ENCODE results near the gene KMT2E.

KMT2E gene

DNA sequence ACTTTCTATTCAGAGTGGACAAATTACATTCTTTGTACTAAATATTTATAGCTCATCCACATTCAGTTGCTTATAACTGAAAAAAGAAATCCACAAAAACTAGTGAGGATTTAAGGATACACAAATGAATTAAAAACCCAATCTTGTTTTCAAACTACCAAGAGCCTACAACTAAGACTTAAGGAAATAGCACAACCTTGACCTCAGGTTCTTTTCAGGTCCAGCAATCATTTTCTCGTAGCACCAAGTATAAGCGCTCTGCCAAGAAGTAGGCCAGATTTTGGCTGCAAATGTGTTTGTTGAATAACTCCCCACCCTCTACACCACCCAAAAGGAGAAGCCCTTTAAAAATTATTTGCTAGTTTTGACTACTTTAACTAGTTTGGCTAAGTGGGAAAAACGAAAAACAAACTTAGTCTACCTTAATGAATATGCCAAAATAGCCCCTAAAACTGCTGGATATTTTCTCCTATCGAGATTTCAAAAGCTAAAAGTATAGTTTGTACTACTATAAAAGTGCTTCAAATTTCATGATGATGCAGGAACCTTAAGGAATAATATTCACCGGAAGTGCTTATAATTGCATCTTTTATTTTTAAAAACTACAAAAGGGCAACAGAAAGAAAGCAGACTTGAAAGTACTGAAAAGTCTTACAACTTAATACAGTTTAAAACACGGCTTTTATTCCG, 2.7 kb upstream of the KMT2E start:
- no peaks in the 10 kb centered on the region for H3K9me3 ChIP-seq (ENCODE audit: control insufficient read depth, low read length)
- peak overlapping the region; percentile 97 for H3K4me2 ChIP-seq (ENCODE audit: low read length)
- H3K4me3 ChIP-seq (ENCODE audit: low read depth, low read length): peak overlapping the region; percentile 99
- H3K36me3 ChIP-seq (ENCODE audit: control insufficient read depth, insufficient read depth, low read length): no peaks in the 10 kb centered on the region
- H3K27me3 ChIP-seq (ENCODE audit: control insufficient read depth, insufficient read depth, low read length): no peaks in the 10 kb centered on the region
- H3K4me1 ChIP-seq: peaks cover 4% of the 10 kb centered on the region
- H3K79me2 ChIP-seq: peaks cover 64% of the 10 kb centered on the region
- H3K9ac ChIP-seq: peak overlapping the region; percentile 32
- peak overlapping the region; percentile 100 for H3K27ac ChIP-seq
- H2AFZ ChIP-seq: no peak overlapping the region
- TF ChIP-seq, protein P1, sequence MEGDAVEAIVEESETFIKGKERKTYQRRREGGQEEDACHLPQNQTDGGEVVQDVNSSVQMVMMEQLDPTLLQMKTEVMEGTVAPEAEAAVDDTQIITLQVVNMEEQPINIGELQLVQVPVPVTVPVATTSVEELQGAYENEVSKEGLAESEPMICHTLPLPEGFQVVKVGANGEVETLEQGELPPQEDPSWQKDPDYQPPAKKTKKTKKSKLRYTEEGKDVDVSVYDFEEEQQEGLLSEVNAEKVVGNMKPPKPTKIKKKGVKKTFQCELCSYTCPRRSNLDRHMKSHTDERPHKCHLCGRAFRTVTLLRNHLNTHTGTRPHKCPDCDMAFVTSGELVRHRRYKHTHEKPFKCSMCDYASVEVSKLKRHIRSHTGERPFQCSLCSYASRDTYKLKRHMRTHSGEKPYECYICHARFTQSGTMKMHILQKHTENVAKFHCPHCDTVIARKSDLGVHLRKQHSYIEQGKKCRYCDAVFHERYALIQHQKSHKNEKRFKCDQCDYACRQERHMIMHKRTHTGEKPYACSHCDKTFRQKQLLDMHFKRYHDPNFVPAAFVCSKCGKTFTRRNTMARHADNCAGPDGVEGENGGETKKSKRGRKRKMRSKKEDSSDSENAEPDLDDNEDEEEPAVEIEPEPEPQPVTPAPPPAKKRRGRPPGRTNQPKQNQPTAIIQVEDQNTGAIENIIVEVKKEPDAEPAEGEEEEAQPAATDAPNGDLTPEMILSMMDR (IDR thresholded peaks at IDR 0.05): no peak

DNA sequence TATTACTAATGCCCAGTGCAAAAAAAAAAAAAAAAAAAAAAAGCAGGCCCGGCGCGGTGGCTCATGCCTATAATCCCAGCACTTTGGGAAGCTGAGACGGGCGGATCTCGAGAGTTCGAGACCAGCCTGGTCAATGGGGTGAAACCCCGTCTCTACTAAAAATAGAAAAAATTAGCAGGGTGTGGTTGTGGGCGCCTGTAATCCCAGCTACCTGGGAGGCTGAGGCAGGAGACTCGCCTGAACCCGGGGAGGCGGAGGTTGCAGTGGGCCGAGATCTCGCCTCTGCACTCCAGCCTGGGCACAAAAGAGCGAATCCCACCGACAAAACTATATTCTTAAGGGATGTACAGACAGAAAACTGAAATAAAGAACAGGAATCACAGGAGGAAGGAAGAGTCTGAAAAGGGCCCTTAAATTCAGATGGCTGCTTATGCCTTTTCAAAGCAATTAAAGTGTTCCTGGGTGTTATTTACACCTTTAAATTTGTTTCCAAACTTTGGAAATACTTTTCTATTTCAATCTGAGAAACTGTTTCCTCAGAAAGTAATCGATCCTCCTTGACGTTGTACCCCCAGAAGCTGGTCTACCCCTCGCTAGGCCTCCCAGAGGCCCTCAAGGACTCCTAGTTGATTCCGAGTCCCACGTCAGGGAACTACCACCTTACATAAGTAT, 2.0 kb upstream of the KMT2E start:
- Histone ChIP-seq H3K79me2 (peaks cover 63% of the 10 kb centered on the region), H3K27me3 (ENCODE audit: control insufficient read depth, insufficient read depth, low read length) (no peaks in the 10 kb centered on the region), H3K4me3 (ENCODE audit: low read depth, low read length) (peak overlapping the region; percentile 99), H3K9me3 (ENCODE audit: control insufficient read depth, low read length) (no peaks in the 10 kb centered on the region), H3K9ac (peak overlapping the region; percentile 99), H3K27ac (peak overlapping the region; percentile 100), H2AFZ (peak overlapping the region; percentile 93), H3K36me3 (ENCODE audit: control insufficient read depth, insufficient read depth, low read length) (no peaks in the 10 kb centered on the region), H3K4me2 (ENCODE audit: low read length) (peak overlapping the region; percentile 97), H3K4me1 (peaks cover 4% of the 10 kb centered on the region)
- TF ChIP-seq, protein P1 (IDR thresholded peaks at IDR 0.05): no peak

DNA sequence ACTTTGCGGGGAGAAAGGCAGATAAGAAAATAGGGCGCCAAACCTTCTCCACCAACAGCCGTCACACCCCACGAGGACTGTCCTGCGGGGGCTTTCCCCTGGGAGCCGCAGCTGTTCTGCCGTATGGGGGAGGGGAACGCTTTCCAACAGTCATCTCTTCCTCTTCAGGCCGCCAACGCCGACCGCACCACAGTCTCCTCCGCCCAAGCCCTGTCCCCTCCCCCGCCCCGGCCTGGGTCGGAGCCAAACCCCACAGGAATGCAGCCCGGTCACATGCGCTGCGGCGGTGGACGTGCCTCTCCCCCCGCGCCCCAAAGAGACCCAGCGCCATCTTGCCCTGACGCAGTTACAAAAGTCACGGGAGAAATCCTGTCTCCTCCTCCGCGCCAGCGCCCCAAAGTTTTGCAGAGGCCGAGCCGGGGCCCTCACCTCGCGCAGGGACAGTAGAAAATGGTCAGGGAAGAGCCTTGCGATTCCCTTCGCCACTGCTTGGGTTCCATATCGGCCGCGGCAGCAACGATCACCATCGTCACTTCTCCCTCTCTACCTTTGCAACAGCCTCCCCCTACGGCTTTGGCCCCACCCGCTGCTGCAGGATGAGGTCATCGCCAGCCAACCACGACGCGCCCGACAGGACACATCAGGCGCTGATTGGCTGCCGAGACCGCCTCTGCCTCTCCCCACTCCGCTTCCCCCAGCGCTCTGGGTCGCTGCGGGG, 1.3 kb upstream of the KMT2E start:
- peak overlapping the region; percentile 97 for H3K4me2 ChIP-seq (ENCODE audit: low read length)
- H3K27ac ChIP-seq: peak overlapping the region; percentile 100
- TF ChIP-seq, protein P1 (IDR thresholded peaks at IDR 0.05): no peak
- H2AFZ ChIP-seq: peak overlapping the region; percentile 93
- peaks cover 4% of the 10 kb centered on the region for H3K4me1 ChIP-seq
- H3K36me3 ChIP-seq (ENCODE audit: control insufficient read depth, insufficient read depth, low read length): no peaks in the 10 kb centered on the region
- no peaks in the 10 kb centered on the region for H3K27me3 ChIP-seq (ENCODE audit: control insufficient read depth, insufficient read depth, low read length)
- H3K9me3 ChIP-seq (ENCODE audit: control insufficient read depth, low read length): no peaks in the 10 kb centered on the region
- peak overlapping the region; percentile 99 for H3K4me3 ChIP-seq (ENCODE audit: low read depth, low read length)
- H3K9ac ChIP-seq: peak overlapping the region; percentile 99
- peaks cover 63% of the 10 kb centered on the region for H3K79me2 ChIP-seq

DNA sequence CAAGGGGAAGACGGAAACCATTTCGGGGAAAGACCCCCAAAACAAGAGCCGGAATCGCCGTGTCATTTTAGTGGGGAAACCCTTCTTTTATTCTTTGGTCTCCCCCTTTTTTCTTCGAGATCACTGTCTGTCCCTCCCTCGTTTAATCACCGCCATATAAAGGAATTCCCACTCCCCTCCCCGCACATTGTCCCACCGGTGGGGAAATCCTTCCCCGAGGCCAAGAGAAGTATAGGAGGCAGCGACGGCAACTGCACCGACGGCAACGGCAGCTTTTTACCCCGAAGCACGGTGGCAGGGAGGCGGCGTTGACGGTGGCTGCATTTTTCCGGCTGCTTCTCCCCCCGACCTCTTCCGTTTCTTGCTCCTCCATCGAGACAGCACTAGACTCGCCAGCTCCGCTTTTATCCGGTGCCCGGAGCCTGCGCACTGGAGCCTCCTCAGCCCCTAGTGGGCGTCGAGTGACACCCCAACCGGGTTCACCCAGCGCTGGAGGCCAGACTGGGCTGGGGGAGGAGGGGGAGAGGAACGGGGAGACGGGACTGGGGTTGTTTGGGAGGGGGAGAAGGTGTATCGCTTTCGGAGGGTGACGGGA, 687 bp upstream of the KMT2E start:
- Histone ChIP-seq H3K4me3 (ENCODE audit: low read depth, low read length) (peak overlapping the region; percentile 99), H3K36me3 (ENCODE audit: control insufficient read depth, insufficient read depth, low read length) (no peaks in the 10 kb centered on the region), H3K4me2 (ENCODE audit: low read length) (peak overlapping the region; percentile 88), H3K27ac (peak overlapping the region; percentile 100), H3K9me3 (ENCODE audit: control insufficient read depth, low read length) (no peaks in the 10 kb centered on the region), H2AFZ (peak overlapping the region; percentile 93), H3K79me2 (peaks cover 65% of the 10 kb centered on the region), H3K27me3 (ENCODE audit: control insufficient read depth, insufficient read depth, low read length) (no peaks in the 10 kb centered on the region), H3K4me1 (peaks cover 4% of the 10 kb centered on the region), H3K9ac (peak overlapping the region; percentile 99)
- TF ChIP-seq, protein P1 (IDR thresholded peaks at IDR 0.05): peak; percentile 75
